ENCODE data around the gene TRIM59.
"Not testable (repeated sequence)": the region's sequence is repeated elsewhere in the genome, so short reads cannot be mapped to it uniquely, and the experiment has no call there.

Gene TRIM59

DNA sequence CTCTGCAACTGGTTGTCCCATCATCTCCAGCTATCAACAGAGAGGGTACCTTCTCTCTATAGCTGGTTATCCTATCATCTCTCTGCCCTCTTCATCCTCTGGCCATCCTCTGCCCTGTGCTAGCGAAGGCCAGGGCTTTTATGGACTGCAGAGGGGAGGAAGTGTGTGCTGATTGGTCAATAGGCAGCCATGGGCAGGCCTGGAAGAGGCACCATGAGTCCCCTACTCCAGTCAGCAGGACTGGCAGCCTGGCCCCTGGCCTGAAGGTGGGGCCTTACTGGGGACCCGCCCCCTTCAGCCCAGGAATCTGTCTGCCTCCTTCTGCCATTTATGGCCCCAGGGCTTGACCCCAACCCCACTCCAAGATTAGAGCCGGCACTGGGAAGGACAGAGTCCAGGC lies 10.4 kb upstream of the TRIM59 start:
- DNase-seq (ENCODE audit: extremely low read depth, low read depth): no peak
- TF ChIP-seq, protein P1, sequence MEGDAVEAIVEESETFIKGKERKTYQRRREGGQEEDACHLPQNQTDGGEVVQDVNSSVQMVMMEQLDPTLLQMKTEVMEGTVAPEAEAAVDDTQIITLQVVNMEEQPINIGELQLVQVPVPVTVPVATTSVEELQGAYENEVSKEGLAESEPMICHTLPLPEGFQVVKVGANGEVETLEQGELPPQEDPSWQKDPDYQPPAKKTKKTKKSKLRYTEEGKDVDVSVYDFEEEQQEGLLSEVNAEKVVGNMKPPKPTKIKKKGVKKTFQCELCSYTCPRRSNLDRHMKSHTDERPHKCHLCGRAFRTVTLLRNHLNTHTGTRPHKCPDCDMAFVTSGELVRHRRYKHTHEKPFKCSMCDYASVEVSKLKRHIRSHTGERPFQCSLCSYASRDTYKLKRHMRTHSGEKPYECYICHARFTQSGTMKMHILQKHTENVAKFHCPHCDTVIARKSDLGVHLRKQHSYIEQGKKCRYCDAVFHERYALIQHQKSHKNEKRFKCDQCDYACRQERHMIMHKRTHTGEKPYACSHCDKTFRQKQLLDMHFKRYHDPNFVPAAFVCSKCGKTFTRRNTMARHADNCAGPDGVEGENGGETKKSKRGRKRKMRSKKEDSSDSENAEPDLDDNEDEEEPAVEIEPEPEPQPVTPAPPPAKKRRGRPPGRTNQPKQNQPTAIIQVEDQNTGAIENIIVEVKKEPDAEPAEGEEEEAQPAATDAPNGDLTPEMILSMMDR (IDR thresholded peaks at IDR 0.05; ENCODE audit: low read depth, low read length, missing control alignments): no peak
- H3K4me3 ChIP-seq (replicated peaks; ENCODE audit: low read depth, low read length): no peak overlapping the region

GRCh38 chr3:160459450-160459970 lies 9.9 kb upstream of the TRIM59 start:
- no peak for DNase-seq (ENCODE audit: extremely low read depth, low read depth)
- H3K4me3 ChIP-seq (replicated peaks; ENCODE audit: low read depth, low read length): no peak overlapping the region
- TF ChIP-seq, protein P1 (IDR thresholded peaks at IDR 0.05; ENCODE audit: low read depth, low read length, missing control alignments): no peak

GRCh38 chr3:160458151-160458550 lies 8.6 kb upstream of the TRIM59 start:
- TF ChIP-seq, protein P1 (IDR thresholded peaks at IDR 0.05; ENCODE audit: low read depth, low read length, missing control alignments): no peak
- no peak for DNase-seq (ENCODE audit: extremely low read depth, low read depth)
- H3K4me3 ChIP-seq (replicated peaks; ENCODE audit: low read depth, low read length): no peak overlapping the region

- DNase-seq (ENCODE audit: extremely low read depth, low read depth): no peak
- no peak overlapping the region for H3K4me3 ChIP-seq (replicated peaks; ENCODE audit: low read depth, low read length)
- TF ChIP-seq, protein P1 (IDR thresholded peaks at IDR 0.05; ENCODE audit: low read depth, low read length, missing control alignments): no peak
These were observed 6.3 kb upstream of the TRIM59 start for GRCh38 chr3:160455846-160456245.

- DNase-seq (ENCODE audit: extremely low read depth, low read depth): no peak
- H3K4me3 ChIP-seq (replicated peaks; ENCODE audit: low read depth, low read length): no peak overlapping the region
- TF ChIP-seq, protein P1 (IDR thresholded peaks at IDR 0.05; ENCODE audit: low read depth, low read length, missing control alignments): no peak
These were observed 5.4 kb upstream of the TRIM59 start for GRCh38 chr3:160454995-160455394.

GRCh38 chr3:160452251-160452650 lies 2.7 kb upstream of the TRIM59 start:
- not testable (repeated sequence) for H3K4me3 ChIP-seq (replicated peaks; ENCODE audit: low read depth, low read length); DNase-seq (ENCODE audit: extremely low read depth, low read depth)

DNA sequence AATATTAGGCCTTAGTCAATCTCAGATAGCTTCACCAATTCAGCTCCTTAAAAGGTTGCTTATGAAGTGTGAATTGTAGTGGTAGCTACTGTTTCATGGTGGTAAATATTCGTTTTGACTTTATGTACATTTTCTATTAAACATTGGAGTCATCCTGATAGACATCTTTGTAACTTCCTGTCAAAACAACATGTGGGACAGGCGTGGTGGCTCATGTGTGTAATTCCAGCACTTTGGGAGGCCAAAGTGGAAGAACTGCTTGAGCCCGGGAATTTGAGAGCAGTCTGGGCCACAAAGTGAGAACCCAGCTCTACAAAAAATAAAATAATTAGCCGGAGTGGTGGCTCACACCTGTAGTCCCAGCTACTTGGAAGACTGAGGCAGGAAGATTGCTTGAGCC lies 2.0 kb upstream of the TRIM59 start:
- peak; percentile 33 for DNase-seq (ENCODE audit: extremely low read depth, low read depth)
- no peak overlapping the region for H3K4me3 ChIP-seq (replicated peaks; ENCODE audit: low read depth, low read length)
- TF ChIP-seq, protein P1 (IDR thresholded peaks at IDR 0.05; ENCODE audit: low read depth, low read length, missing control alignments): no peak
